Measurements from ENCODE around the gene LYZL6.
"Not testable (repeated sequence)": the region's sequence is repeated elsewhere in the genome, so short reads cannot be mapped to it uniquely, and the experiment has no call there.

The LYZL6 gene

GRCh38 chr17:35907691-35908090, 35.8 kb downstream of the LYZL6 start:
- DNase-seq (ENCODE audit: low read depth in 2 of 2, low spot score in 1 of 2) = no peak

- DNase-seq (ENCODE audit: low read depth in 2 of 2, low spot score in 1 of 2) = no peak
These were observed 36.4 kb downstream of the LYZL6 start for GRCh38 chr17:35906926-35907637.

- no peak for DNase-seq (ENCODE audit: low read depth in 2 of 2, low spot score in 1 of 2)
These were observed 37.2 kb downstream of the LYZL6 start for GRCh38 chr17:35906191-35906925.

- DNase-seq (ENCODE audit: low read depth in 2 of 2, low spot score in 1 of 2) = no peak
These were observed 40.1 kb downstream of the LYZL6 start for GRCh38 chr17:35903451-35903850.

- no peak for DNase-seq (ENCODE audit: low read depth in 2 of 2, low spot score in 1 of 2)
These were observed 41.8 kb downstream of the LYZL6 start for GRCh38 chr17:35901631-35902175.

GRCh38 chr17:35900708-35901480, 42.6 kb downstream of the LYZL6 start:
- peak in 1 of 2 donors; percentile 23 for DNase-seq (ENCODE audit: low read depth in 2 of 2, low spot score in 1 of 2)

- no peak for DNase-seq (ENCODE audit: low read depth in 2 of 2, low spot score in 1 of 2)
These were observed 43.2 kb downstream of the LYZL6 start for GRCh38 chr17:35900280-35900679.

- DNase-seq (ENCODE audit: low read depth in 2 of 2, low spot score in 1 of 2) = peak in 1 of 2 donors; percentile 66
These were observed 45.0 kb downstream of the LYZL6 start for GRCh38 chr17:35898283-35899070.

- not testable (repeated sequence) for DNase-seq (ENCODE audit: low read depth in 2 of 2, low spot score in 1 of 2)
These were observed 45.7 kb downstream of the LYZL6 start for GRCh38 chr17:35897772-35898171.

- DNase-seq (ENCODE audit: low read depth in 2 of 2, low spot score in 1 of 2) = no peak
These were observed 47.6 kb downstream of the LYZL6 start for GRCh38 chr17:35895636-35896587.

GRCh38 chr17:35894206-35894605, 49.3 kb downstream of the LYZL6 start:
- no peak for DNase-seq (ENCODE audit: low read depth in 2 of 2, low spot score in 1 of 2)

GRCh38 chr17:35893751-35894150, 49.8 kb downstream of the LYZL6 start:
- DNase-seq (ENCODE audit: low read depth in 2 of 2, low spot score in 1 of 2) = no peak

GRCh38 chr17:35892091-35893035, 51.1 kb downstream of the LYZL6 start:
- DNase-seq (ENCODE audit: low read depth in 2 of 2, low spot score in 1 of 2) = peak in 1 of 2 donors; percentile 73

GRCh38 chr17:35891269-35891668, 52.2 kb downstream of the LYZL6 start:
- no peak for DNase-seq (ENCODE audit: low read depth in 2 of 2, low spot score in 1 of 2)

- no peak for DNase-seq (ENCODE audit: low read depth in 2 of 2, low spot score in 1 of 2)
These were observed 52.7 kb downstream of the LYZL6 start for GRCh38 chr17:35890774-35891155.

- no peak for DNase-seq (ENCODE audit: low read depth in 2 of 2, low spot score in 1 of 2)
These were observed 53.4 kb downstream of the LYZL6 start for GRCh38 chr17:35889818-35890773.

- no peak for DNase-seq (ENCODE audit: low read depth in 2 of 2, low spot score in 1 of 2)
These were observed 54.3 kb downstream of the LYZL6 start for GRCh38 chr17:35889241-35889640.

Data from stimulated activated CD8-positive, alpha-beta memory T cell treated with anti-CD3 and anti-CD28 coated beads, Interleukin-4, amount 100 ng/mL, for 4 hours (primary cell).